ENCODE data around the gene MESP2. TPM values are rescaled to one million over a fixed set of nuclear protein-coding genes. Genes with fewer than 3 reads are reported as not detected.

The MESP2 gene
- total and polyA plus RNA-seq, 2 of the 13 experiments (the other 11 are each of a cell fraction or from before 2014, with no cell fraction given), result not detected

- H3K9me3 ChIP-seq (ENCODE audit: low read length), result no peaks in the 10 kb centered on the region
- no peaks in the 10 kb centered on the region for H4K20me1 ChIP-seq (ENCODE audit: insufficient read depth, low read length)
- H3K36me3 ChIP-seq (replicated peaks in 1 of 2; ENCODE audit: control insufficient read depth in 1 of 2, insufficient read depth in 2 of 2, low read length in 2 of 2), result no peaks in the 10 kb centered on the region
- in situ Hi-C loops (cut with HindIII; ENCODE audit: extremely low pct_ligation_motif_present, low pct_unique_long_range_greater_than_20kb), result no loop called here
- ChIA-PET POLR2A (interaction anchor here (0.9 kb wide), 1 partner anchor 54 kb away, joined by 4 read pairs; no protein-coding TSS in a partner anchor), CTCF (ENCODE audit: low intra/inter-chr PET ratio, low total read pairs) (no interaction called here)
- ATAC-seq (peak; percentile 51), DNase-seq (ENCODE audit: low spot score) (no peak), FAIRE-seq (no peak)
- peaks cover 0 to 15% of the 10 kb centered on the region in 2 experiments; a peak in 1 of 5 replicates for H3K27me3 ChIP-seq (ENCODE audit: control insufficient read depth in 1 of 2, insufficient read depth in 2 of 2, low read length in 2 of 2)
- H3K4me1 ChIP-seq (ENCODE audit: insufficient read depth, low read length), result peaks cover 55% of the 10 kb centered on the region
- H2AFZ ChIP-seq (ENCODE audit: low read length), result no peak overlapping the region
- intact Hi-C loops (cut with micrococcal nuclease; ENCODE audit: unreplicated experiment), result no loop called here
- H3K79me2 ChIP-seq (ENCODE audit: insufficient read depth, low read length), result no peaks in the 10 kb centered on the region
- H3K27ac ChIP-seq (ENCODE audit: extremely low read length, insufficient read depth, low read length), result no peak overlapping the region
- WGBS (ENCODE audit: low lambda C conversion rate), result 14% methylated on average over 12 of the region's 12 CpGs
- peak overlapping the region in 1 of 3 experiments; percentile 4; a peak in 1 of 6 replicates for H3K4me3 ChIP-seq (replicated peaks in 1 of 3; ENCODE audit: insufficient read depth in 1 of 3, low read depth in 2 of 3, low read length in 3 of 3)
- 0 out of 2 replicates have a peak, but pooled peaks have one; percentile 13 for TF ChIP-seq ZNF7 (CRISPR knock-in tag; IDR thresholded peaks at IDR 0.05)
- no peak for TF ChIP-seq THRA (CRISPR knock-in tag; IDR thresholded peaks at IDR 0.05; ENCODE audit: borderline replicate concordance)
- H3K4me2 ChIP-seq (ENCODE audit: low read depth, low read length), result peak overlapping the region; percentile 34
- no peak overlapping the region for H3K9ac ChIP-seq (ENCODE audit: insufficient read depth, low read depth, low read length)
- BruUV-seq (replicated peaks), result no TSS peak
Measured at GRCh38 chr15:89820666-89821611, 44.8 kb downstream of the MESP2 start.

GRCh38 chr15:89822026-89822425, 45.9 kb downstream of the MESP2 start:
- peaks cover 0 to 15% of the 10 kb centered on the region in 2 experiments; a peak in 1 of 5 replicates for H3K27me3 ChIP-seq (ENCODE audit: control insufficient read depth in 1 of 2, insufficient read depth in 2 of 2, low read length in 2 of 2)
- H3K9me3 ChIP-seq (ENCODE audit: low read length), result no peaks in the 10 kb centered on the region
- H3K36me3 ChIP-seq (replicated peaks in 1 of 2; ENCODE audit: control insufficient read depth in 1 of 2, insufficient read depth in 2 of 2, low read length in 2 of 2), result no peaks in the 10 kb centered on the region
- H3K9ac ChIP-seq (ENCODE audit: insufficient read depth, low read depth, low read length), result no peak overlapping the region
- in situ Hi-C loops (cut with HindIII; ENCODE audit: extremely low pct_ligation_motif_present, low pct_unique_long_range_greater_than_20kb) (no loop called here), intact Hi-C loops (cut with micrococcal nuclease; ENCODE audit: unreplicated experiment) (no loop called here)
- no peak for FAIRE-seq
- WGBS (ENCODE audit: low lambda C conversion rate), result 76% methylated on average over 7 of the region's 11 CpGs
- ATAC-seq, result no peak
- CTCF ChIA-PET (ENCODE audit: low intra/inter-chr PET ratio, low total read pairs), result no interaction called here
- no peak overlapping the region for H2AFZ ChIP-seq (ENCODE audit: low read length)
- H3K4me2 ChIP-seq (ENCODE audit: low read depth, low read length), result no peak overlapping the region
- BruUV-seq (replicated peaks), result no TSS peak
- POLR2A ChIA-PET, result no interaction called here
- no peaks in the 10 kb centered on the region for H4K20me1 ChIP-seq (ENCODE audit: insufficient read depth, low read length)
- H3K4me3 ChIP-seq (replicated peaks in 1 of 3; ENCODE audit: insufficient read depth in 1 of 3, low read depth in 2 of 3, low read length in 3 of 3), result no peak overlapping the region
- no peak for DNase-seq (ENCODE audit: low spot score)
- no peak overlapping the region for H3K27ac ChIP-seq (ENCODE audit: extremely low read length, insufficient read depth, low read length)
- H3K4me1 ChIP-seq (ENCODE audit: insufficient read depth, low read length), result peaks cover 51% of the 10 kb centered on the region
- H3K79me2 ChIP-seq (ENCODE audit: insufficient read depth, low read length), result no peaks in the 10 kb centered on the region
- TF ChIP-seq ZNF839 (CRISPR knock-in tag; IDR thresholded peaks at IDR 0.05; ENCODE audit: borderline replicate concordance) (no peak), RORA (CRISPR knock-in tag; IDR thresholded peaks at IDR 0.05) (no peak), YEATS4 (CRISPR knock-in tag; IDR thresholded peaks at IDR 0.05; ENCODE audit: borderline replicate concordance) (no peak), ZZZ3 (CRISPR knock-in tag; IDR thresholded peaks at IDR 0.05; ENCODE audit: borderline replicate concordance) (no peak), CENPBD1 (CRISPR knock-in tag; IDR thresholded peaks at IDR 0.05; ENCODE audit: borderline replicate concordance, low read depth) (no peak), FOXK1 (CRISPR knock-in tag; IDR thresholded peaks at IDR 0.05; ENCODE audit: borderline replicate concordance, low read depth) (no peak), MEIS1 (CRISPR knock-in tag; IDR thresholded peaks at IDR 0.05; ENCODE audit: borderline replicate concordance) (no peak), ZNF577 (CRISPR knock-in tag; IDR thresholded peaks at IDR 0.05; ENCODE audit: borderline replicate concordance, low read depth) (no peak), IRF1 (CRISPR knock-in tag; IDR thresholded peaks at IDR 0.05; ENCODE audit: low read depth) (no peak), ZSCAN5A (CRISPR knock-in tag; IDR thresholded peaks at IDR 0.05; ENCODE audit: borderline replicate concordance) (no peak)
